Muscle of leg (tissue), 16 donors: ENCODE results near the gene CAPN8. TPM values are rescaled to one million over a fixed set of nuclear protein-coding genes. Genes with fewer than 3 reads are reported as not detected.
A peak's percentile ranks its signal among the peaks of the same experiment; 100 is the strongest.

ENCODE experiments used
- DNase-seq: peaks from one replicate; pipeline ENCODE4 v3.0.0; 2013
- H3K27ac ChIP-seq: one replicate; pipeline ENCODE4 v1.5.1; 2013; ENCODE audit warnings: mild to moderate bottlenecking, low read length, control low read depth
- H3K27me3 ChIP-seq: one replicate; pipeline ENCODE4 v1.6.1; 2013; ENCODE audit warnings: low read length; ENCODE audit not compliant: control insufficient read depth, insufficient read depth
- H3K36me3 ChIP-seq: one replicate; pipeline ENCODE4 v1.6.1; 2013; ENCODE audit warnings: low read length; ENCODE audit not compliant: control insufficient read depth, insufficient read depth
- H3K4me1 ChIP-seq: one replicate; pipeline ENCODE4 v1.6.1; 2013; ENCODE audit warnings: low read length; ENCODE audit not compliant: control insufficient read depth, insufficient read depth
- H3K4me3 ChIP-seq: one replicate; pipeline ENCODE4 v1.5.1; 2013; ENCODE audit warnings: low read length, control low read depth
- H3K9me3 ChIP-seq: replicated peaks from 2 replicates; pipeline ENCODE4 v1.6.1; 2013; ENCODE audit warnings: low read depth, low read length; ENCODE audit not compliant: control insufficient read depth
- WGBS: methylation state at CpG from one replicate; pipeline ENCODE4 v1.1.5; 2013; ENCODE audit warnings: missing lambda C conversion rate; ENCODE audit not compliant: insufficient coverage; 5-methylcytosine and 5-hydroxymethylcytosine counted together
- long read RNA-seq, 11 donors: transcript quantifications; one replicate each; lab custom pipeline, GENCODE V29; 2026
- polyA plus RNA-seq, 8 donors: library from polyadenylated mRNA; unstranded; fragments of 120-200 nt; gene quantifications; one replicate each; pipeline versions ENCODE4 v1.2.1 to v1.2.3, GENCODE V29; 2013; ENCODE audit warnings: inconsistent platforms in 1 of 8, low replicate concordance in 1 of 8; ENCODE audit not compliant: insufficient read length in 8 of 8, insufficient read depth in 1 of 8
- total RNA-seq: library from RNA; stranded (reverse); fragments of 120-200 nt; gene quantifications from one replicate; pipeline ENCODE4 v1.2.4, GENCODE V29; 2013

The CAPN8 gene
- total RNA-seq (0.58 TPM), polyA plus RNA-seq (under 1 TPM in 7 of 8 donors, not detected in 1; 0.34 to 0.84 (median 0.48) TPM)
- long read RNA-seq, donor 1, partial matches to known transcripts = 23 of 23 reads
- long read RNA-seq, donor 1, other reads (novel, unspliced or antisense) = 0 of 23 reads
- long read RNA-seq, donor 2 = 0 reads
- long read RNA-seq, donor 3, partial matches to known transcripts = 155 of 155 reads
- long read RNA-seq, donor 3, other reads (novel, unspliced or antisense) = 0 of 155 reads
- long read RNA-seq, donor 4, partial matches to known transcripts = 63 of 63 reads
- long read RNA-seq, donor 4, other reads (novel, unspliced or antisense) = 0 of 63 reads
- long read RNA-seq, donor 5, partial matches to known transcripts = 229 of 229 reads
- long read RNA-seq, donor 5, other reads (novel, unspliced or antisense) = 0 of 229 reads
- long read RNA-seq, donor 6, partial matches to known transcripts = 224 of 224 reads
- long read RNA-seq, donor 6, other reads (novel, unspliced or antisense) = 0 of 224 reads
- long read RNA-seq, donor 7, partial matches to known transcripts = 195 of 195 reads
- long read RNA-seq, donor 7, other reads (novel, unspliced or antisense) = 0 of 195 reads
- long read RNA-seq, donor 8 = 0 reads
- long read RNA-seq, donor 9, partial matches to known transcripts = 190 of 190 reads
- long read RNA-seq, donor 9, other reads (novel, unspliced or antisense) = 0 of 190 reads
- long read RNA-seq, donor 10, partial matches to known transcripts = 241 of 241 reads
- long read RNA-seq, donor 10, other reads (novel, unspliced or antisense) = 0 of 241 reads
- long read RNA-seq, donor 11, partial matches to known transcripts = 154 of 154 reads
- long read RNA-seq, donor 11, other reads (novel, unspliced or antisense) = 0 of 154 reads

- no peaks in the 10 kb centered on the region for H3K36me3 ChIP-seq
- H3K4me3 ChIP-seq = no peak within 1 kb of the TSS
- 87% methylated on average over 3 of the region's 6 CpGs for WGBS
- H3K27me3 ChIP-seq = peaks cover 12% of the 10 kb centered on the region
- H3K27ac ChIP-seq = no peak within 1 kb of the TSS
- no peaks in the 10 kb centered on the region for H3K4me1 ChIP-seq
- DNase-seq = no peak
- H3K9me3 ChIP-seq = no peaks in the 10 kb centered on the region
Measured at GRCh38 chr1:223665592-223666312, at the start of gene CAPN8. Gene CAPN8, minus strand, starts transcription at chr1:223665701. Its CDS starts 55 bp downstream, at chr1:223665646.

- DNase-seq = no peak
- 63% methylated on average over 8 of the region's 9 CpGs for WGBS
- H3K4me3 ChIP-seq = no peak overlapping the region
- no peaks in the 10 kb centered on the region for H3K27me3 ChIP-seq
- peaks cover 48% of the 10 kb centered on the region for H3K4me1 ChIP-seq
- H3K9me3 ChIP-seq = no peaks in the 10 kb centered on the region
- H3K36me3 ChIP-seq = peaks cover 39% of the 10 kb centered on the region
- H3K27ac ChIP-seq = no peak overlapping the region
Measured at GRCh38 chr1:223714849-223715603, 49.5 kb upstream of the CAPN8 start.

- H3K4me3 ChIP-seq = no peak overlapping the region
- no peaks in the 10 kb centered on the region for H3K9me3 ChIP-seq
- H3K27me3 ChIP-seq = no peaks in the 10 kb centered on the region
- no peak for DNase-seq
- peaks cover 33% of the 10 kb centered on the region for H3K36me3 ChIP-seq
- WGBS = no CpG with 5 or more reads among the region's 2 CpGs
- H3K4me1 ChIP-seq = peaks cover 48% of the 10 kb centered on the region
- H3K27ac ChIP-seq = no peak overlapping the region
Measured at GRCh38 chr1:223714421-223714724, 48.9 kb upstream of the CAPN8 start.

GRCh38 chr1:223713546-223714420 is 48.3 kb upstream of the CAPN8 start:
- Histone ChIP-seq H3K36me3 (peaks cover 28% of the 10 kb centered on the region), H3K4me3 (peak overlapping the region; percentile 86)

GRCh38 chr1:223712850-223713474 is 47.5 kb upstream of the CAPN8 start:
- DNase-seq = peak; percentile 53
- peaks cover 19% of the 10 kb centered on the region for H3K36me3 ChIP-seq
- H3K4me1 ChIP-seq = peaks cover 52% of the 10 kb centered on the region
- H3K27ac ChIP-seq = peak overlapping the region; percentile 92
- peak overlapping the region; percentile 86 for H3K4me3 ChIP-seq
- H3K9me3 ChIP-seq = no peaks in the 10 kb centered on the region
- WGBS = 2% methylated on average over 28 of the region's 40 CpGs
- H3K27me3 ChIP-seq = no peaks in the 10 kb centered on the region

More at GRCh38 chr1:223713546-223714420, 48.3 kb upstream of the CAPN8 start:
- no peaks in the 10 kb centered on the region for H3K27me3 ChIP-seq
- peak overlapping the region; percentile 92 for H3K27ac ChIP-seq
- no peaks in the 10 kb centered on the region for H3K9me3 ChIP-seq
- DNase-seq = no peak
- H3K4me1 ChIP-seq = peaks cover 50% of the 10 kb centered on the region
- 34% methylated on average over 6 of the region's 7 CpGs for WGBS

- Histone ChIP-seq H3K27ac (peak within 1 kb of the TSS; percentile 92), H3K4me1 (peaks cover 59% of the 10 kb centered on the region), H3K36me3 (peaks cover 13% of the 10 kb centered on the region), H3K4me3 (peak within 1 kb of the TSS; percentile 86), H3K9me3 (no peaks in the 10 kb centered on the region), H3K27me3 (no peaks in the 10 kb centered on the region)
- DNase-seq = peak; percentile 93
- under 1% methylated on average over 67 of the region's 74 CpGs for WGBS
Measured at GRCh38 chr1:223712194-223712849, 46.8 kb upstream of the CAPN8 start, which contains the start of gene CAPN2. Gene CAPN2, plus strand, starts transcription at chr1:223712539. Its CDS starts 102 bp downstream, at chr1:223712641.

- H3K4me3 ChIP-seq = peak overlapping the region; percentile 25
- 81% methylated on average over 7 of the region's 15 CpGs for WGBS
- H3K27ac ChIP-seq = peak overlapping the region; percentile 60
- peaks cover 9% of the 10 kb centered on the region for H3K36me3 ChIP-seq
- no peaks in the 10 kb centered on the region for H3K9me3 ChIP-seq
- no peak for DNase-seq
- H3K4me1 ChIP-seq = peaks cover 60% of the 10 kb centered on the region
- no peaks in the 10 kb centered on the region for H3K27me3 ChIP-seq
Measured at GRCh38 chr1:223711747-223712193, 46.3 kb upstream of the CAPN8 start.

- peaks cover 60% of the 10 kb centered on the region for H3K4me1 ChIP-seq
- WGBS = no CpG with 5 or more reads among the region's 1 CpG
- no peaks in the 10 kb centered on the region for H3K9me3 ChIP-seq
- H3K27me3 ChIP-seq = no peaks in the 10 kb centered on the region
- peak; percentile 86 for DNase-seq
- no peak overlapping the region for H3K27ac ChIP-seq
- peaks cover 6% of the 10 kb centered on the region for H3K36me3 ChIP-seq
- H3K4me3 ChIP-seq = no peak overlapping the region
Measured at GRCh38 chr1:223711173-223711572, 45.7 kb upstream of the CAPN8 start.
